ENCODE results near the gene FKBP7. TPM values are rescaled to one million over a fixed set of nuclear protein-coding genes. Genes with fewer than 3 reads are reported as not detected.

Gene FKBP7
- polyA plus RNA-seq, 1 donor (not counting 4 experiments of a cell fraction or from before 2014, with no cell fraction given), result 2.4 TPM

- H3K36me3 ChIP-seq (ENCODE audit: control insufficient read depth in 2 of 2, extremely low read depth in 1 of 2, insufficient read depth in 2 of 2, low read length in 2 of 2), result peaks cover 6 to 19% of the 10 kb centered on the region in 2 experiments
Measured at GRCh38 chr2:178491612-178492011, 13.2 kb upstream of the FKBP7 start.

DNA sequence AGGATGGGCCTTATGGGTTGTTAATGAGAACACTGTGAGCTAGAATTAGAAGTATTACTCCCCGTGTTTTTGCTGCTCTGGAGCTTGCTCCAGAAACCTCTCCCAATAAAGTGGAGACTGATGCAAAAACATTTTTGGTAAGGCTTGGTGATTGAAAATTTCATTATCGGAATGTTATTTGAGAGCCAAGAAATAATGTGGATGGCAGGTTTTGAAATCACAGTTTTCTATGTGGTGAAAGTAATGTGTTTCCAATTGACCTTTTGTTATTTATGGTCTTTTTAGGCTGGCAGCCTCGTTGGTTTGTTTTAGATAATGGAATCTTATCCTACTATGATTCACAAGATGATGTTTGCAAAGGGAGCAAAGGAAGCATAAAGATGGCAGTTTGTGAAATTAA is 7.0 kb upstream of the FKBP7 start:
- Histone ChIP-seq H3K4me2 (ENCODE audit: control insufficient read depth, extremely low read depth, insufficient read depth, low read depth, low read length) (no peak overlapping the region), H3K27ac (ENCODE audit: control insufficient read depth, insufficient read depth, low read length) (no peak overlapping the region), H3K9me1 (ENCODE audit: control insufficient read depth, extremely low read depth, insufficient read depth, low read length) (no peaks in the 10 kb centered on the region), H3K4me1 (ENCODE audit: control insufficient read depth, extremely low read depth, insufficient read depth, low read length) (peaks cover 12% of the 10 kb centered on the region), H3K9me3 (ENCODE audit: control insufficient read depth, low read depth, low read length) (no peaks in the 10 kb centered on the region), H3K36me3 (ENCODE audit: control insufficient read depth in 2 of 2, extremely low read depth in 1 of 2, insufficient read depth in 2 of 2, low read length in 2 of 2) (no peaks in the 10 kb centered on the region), H4K20me1 (ENCODE audit: control insufficient read depth, extremely low read depth, insufficient read depth, low read length) (no peaks in the 10 kb centered on the region), H3K79me2 (ENCODE audit: control insufficient read depth, insufficient read depth, low read length) (peaks cover 38% of the 10 kb centered on the region), H3K27me3 (ENCODE audit: control insufficient read depth, extremely low read depth, insufficient read depth, low read length) (no peaks in the 10 kb centered on the region), H3K4me3 (ENCODE audit: control insufficient read depth in 2 of 3, extremely low read depth in 1 of 3, insufficient read depth in 2 of 3, low read depth in 1 of 3, low read length in 3 of 3) (no peak overlapping the region), H3K9ac (ENCODE audit: control insufficient read depth, extremely low read depth, insufficient read depth, low read length) (no peak overlapping the region), H2AFZ (ENCODE audit: control insufficient read depth, low read length) (no peak overlapping the region)
- no peak for FAIRE-seq
- TF ChIP-seq, protein P1, sequence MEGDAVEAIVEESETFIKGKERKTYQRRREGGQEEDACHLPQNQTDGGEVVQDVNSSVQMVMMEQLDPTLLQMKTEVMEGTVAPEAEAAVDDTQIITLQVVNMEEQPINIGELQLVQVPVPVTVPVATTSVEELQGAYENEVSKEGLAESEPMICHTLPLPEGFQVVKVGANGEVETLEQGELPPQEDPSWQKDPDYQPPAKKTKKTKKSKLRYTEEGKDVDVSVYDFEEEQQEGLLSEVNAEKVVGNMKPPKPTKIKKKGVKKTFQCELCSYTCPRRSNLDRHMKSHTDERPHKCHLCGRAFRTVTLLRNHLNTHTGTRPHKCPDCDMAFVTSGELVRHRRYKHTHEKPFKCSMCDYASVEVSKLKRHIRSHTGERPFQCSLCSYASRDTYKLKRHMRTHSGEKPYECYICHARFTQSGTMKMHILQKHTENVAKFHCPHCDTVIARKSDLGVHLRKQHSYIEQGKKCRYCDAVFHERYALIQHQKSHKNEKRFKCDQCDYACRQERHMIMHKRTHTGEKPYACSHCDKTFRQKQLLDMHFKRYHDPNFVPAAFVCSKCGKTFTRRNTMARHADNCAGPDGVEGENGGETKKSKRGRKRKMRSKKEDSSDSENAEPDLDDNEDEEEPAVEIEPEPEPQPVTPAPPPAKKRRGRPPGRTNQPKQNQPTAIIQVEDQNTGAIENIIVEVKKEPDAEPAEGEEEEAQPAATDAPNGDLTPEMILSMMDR (optimal IDR thresholded peaks at IDR 0.05 in 1 of 3, IDR thresholded peaks at IDR 0.05 in 1 of 3, conservative IDR thresholded peaks at IDR 0.05 in 1 of 3; ENCODE audit: extremely low read depth in 1 of 3, insufficient read depth in 2 of 3, low read length in 3 of 3), result no peak
- no peak for TF ChIP-seq EZH2 (IDR thresholded peaks at IDR 0.05; ENCODE audit: low read length)
- dilution Hi-C loops (cut with MboI; ENCODE audit: extremely low pct_ligation_motif_present, low sequenced_read_pairs), result no loop called here
- no peak for DNase-seq (ENCODE audit: low read depth, low spot score)

More at GRCh38 chr2:178491612-178492011, 13.2 kb upstream of the FKBP7 start:
- Histone ChIP-seq H3K4me1 (ENCODE audit: control insufficient read depth, extremely low read depth, insufficient read depth, low read length) (no peaks in the 10 kb centered on the region), H3K9ac (ENCODE audit: control insufficient read depth, extremely low read depth, insufficient read depth, low read length) (no peak overlapping the region), H3K27me3 (ENCODE audit: control insufficient read depth, extremely low read depth, insufficient read depth, low read length) (no peaks in the 10 kb centered on the region), H3K9me3 (ENCODE audit: control insufficient read depth, low read depth, low read length) (no peaks in the 10 kb centered on the region), H3K27ac (ENCODE audit: control insufficient read depth, insufficient read depth, low read length) (no peak overlapping the region), H2AFZ (ENCODE audit: control insufficient read depth, low read length) (no peak overlapping the region), H4K20me1 (ENCODE audit: control insufficient read depth, extremely low read depth, insufficient read depth, low read length) (no peaks in the 10 kb centered on the region), H3K79me2 (ENCODE audit: control insufficient read depth, insufficient read depth, low read length) (peaks cover 2% of the 10 kb centered on the region), H3K9me1 (ENCODE audit: control insufficient read depth, extremely low read depth, insufficient read depth, low read length) (no peaks in the 10 kb centered on the region), H3K4me3 (ENCODE audit: control insufficient read depth in 2 of 3, extremely low read depth in 1 of 3, insufficient read depth in 2 of 3, low read depth in 1 of 3, low read length in 3 of 3) (no peak overlapping the region), H3K4me2 (ENCODE audit: control insufficient read depth, extremely low read depth, insufficient read depth, low read depth, low read length) (no peak overlapping the region)
- TF ChIP-seq EZH2 (IDR thresholded peaks at IDR 0.05; ENCODE audit: low read length), result no peak
- TF ChIP-seq, protein P1 (optimal IDR thresholded peaks at IDR 0.05 in 1 of 3, IDR thresholded peaks at IDR 0.05 in 1 of 3, conservative IDR thresholded peaks at IDR 0.05 in 1 of 3; ENCODE audit: extremely low read depth in 1 of 3, insufficient read depth in 2 of 3, low read length in 3 of 3), result no peak
- dilution Hi-C loops (cut with MboI; ENCODE audit: extremely low pct_ligation_motif_present, low sequenced_read_pairs), result no loop called here
- DNase-seq (ENCODE audit: low read depth, low spot score) (no peak), FAIRE-seq (no peak)
